ENCODE results near the gene CRB1.

DNA sequence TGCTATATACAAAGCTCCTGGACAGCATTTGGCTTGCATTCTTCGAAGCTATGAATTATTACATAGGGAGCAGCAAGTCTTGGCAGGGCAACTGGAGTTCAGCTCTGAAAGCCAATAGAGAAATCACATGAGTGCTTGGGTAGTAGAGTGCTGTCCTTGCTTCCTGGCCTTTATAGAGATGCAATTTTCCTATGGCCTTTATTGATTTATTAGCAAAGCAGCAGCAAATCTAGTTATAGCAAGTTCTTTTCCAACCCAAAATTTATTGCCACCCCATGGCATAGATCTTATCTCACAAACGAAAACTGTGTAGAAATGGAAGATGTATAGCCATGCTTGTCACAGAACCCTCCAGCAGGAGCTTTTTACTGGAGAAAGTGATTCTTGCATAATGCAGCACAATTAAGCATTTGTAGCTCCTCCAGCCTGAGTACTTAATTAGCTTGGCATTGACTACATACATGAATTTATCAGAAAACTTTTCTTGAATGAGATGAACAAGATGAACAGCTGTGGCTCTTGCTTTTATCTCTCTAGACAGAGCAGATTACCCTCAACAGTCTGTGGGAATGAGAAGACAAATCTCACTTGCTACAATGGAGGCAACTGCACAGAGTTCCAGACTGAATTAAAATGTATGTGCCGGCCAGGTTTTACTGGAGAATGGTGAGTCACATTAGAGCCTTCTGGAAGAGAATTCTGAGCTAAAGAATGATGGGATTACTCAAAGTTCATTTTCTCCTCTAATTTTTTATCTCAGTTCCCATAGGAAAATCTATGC, 170.1 kb downstream of the CRB1 start:
- TF ChIP-seq, protein P1, sequence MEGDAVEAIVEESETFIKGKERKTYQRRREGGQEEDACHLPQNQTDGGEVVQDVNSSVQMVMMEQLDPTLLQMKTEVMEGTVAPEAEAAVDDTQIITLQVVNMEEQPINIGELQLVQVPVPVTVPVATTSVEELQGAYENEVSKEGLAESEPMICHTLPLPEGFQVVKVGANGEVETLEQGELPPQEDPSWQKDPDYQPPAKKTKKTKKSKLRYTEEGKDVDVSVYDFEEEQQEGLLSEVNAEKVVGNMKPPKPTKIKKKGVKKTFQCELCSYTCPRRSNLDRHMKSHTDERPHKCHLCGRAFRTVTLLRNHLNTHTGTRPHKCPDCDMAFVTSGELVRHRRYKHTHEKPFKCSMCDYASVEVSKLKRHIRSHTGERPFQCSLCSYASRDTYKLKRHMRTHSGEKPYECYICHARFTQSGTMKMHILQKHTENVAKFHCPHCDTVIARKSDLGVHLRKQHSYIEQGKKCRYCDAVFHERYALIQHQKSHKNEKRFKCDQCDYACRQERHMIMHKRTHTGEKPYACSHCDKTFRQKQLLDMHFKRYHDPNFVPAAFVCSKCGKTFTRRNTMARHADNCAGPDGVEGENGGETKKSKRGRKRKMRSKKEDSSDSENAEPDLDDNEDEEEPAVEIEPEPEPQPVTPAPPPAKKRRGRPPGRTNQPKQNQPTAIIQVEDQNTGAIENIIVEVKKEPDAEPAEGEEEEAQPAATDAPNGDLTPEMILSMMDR (conservative IDR thresholded peaks at IDR 0.05) = no peak
- no peak for TF ChIP-seq EZH2 (IDR thresholded peaks at IDR 0.05; ENCODE audit: low read depth)

Measured in PC-9 (cell line).